Body of pancreas (tissue), 4 donors: ENCODE data around the gene MGAT3. TPM values are rescaled to one million over a fixed set of nuclear protein-coding genes. Genes with fewer than 3 reads are reported as not detected.

ENCODE experiments used
- ATAC-seq: fragments of 150-250 bp; one replicate; pipeline ENCODE4 v1.9.1; 2016
- DNase-seq, 4 donors: peaks; one replicate each; pipeline ENCODE4 v3.0.0-alpha.2; 2019
- H3K27ac ChIP-seq, 4 donors: fragments of 200-600 bp; sonication (generic); 1 replicate in 3 of 4; 2 replicates in 1 of 4; pipeline versions ENCODE4 v1.5.1 to v1.6.1; 2016 to 2019; ENCODE audit warnings: mild to moderate bottlenecking in 1 of 4, mixed read lengths in 1 of 4, moderate library complexity in 1 of 4
- H3K27me3 ChIP-seq, 2 donors: fragments of 200-600 bp; sonication (generic); one replicate each; pipeline ENCODE4 v1.6.0; 2016; ENCODE audit warnings: mild to moderate bottlenecking in 1 of 2
- H3K36me3 ChIP-seq, 2 donors: fragments of 200-600 bp; sonication (generic); replicated peaks in 1 of 2; 2 replicates each; pipeline ENCODE4 v1.5.1; 2016; ENCODE audit warnings: low read depth in 2 of 2; ENCODE audit not compliant: insufficient read depth in 1 of 2
- H3K4me1 ChIP-seq: fragments of 200-600 bp; sonication (generic); one replicate; pipeline ENCODE4 v1.6.0; 2016
- H3K4me3 ChIP-seq, 2 donors: fragments of 200-600 bp; sonication (generic); 1 replicate in 1 of 2; 2 replicates in 1 of 2; pipeline ENCODE4 v1.5.1; 2016 to 2019
- H3K9me3 ChIP-seq, 3 donors: fragments of 200-600 bp; sonication (generic); 1 replicate in 2 of 3; 2 replicates in 1 of 3; pipeline ENCODE4 v1.5.1; 2016
- POLR2A ChIP-seq, 3 donors: fragments of 450-650 bp; IDR thresholded peaks; one replicate each; pipeline ENCODE4 v1.6.1; 2016; ENCODE audit warnings: antibody characterized with exemption in 3 of 3, mild to moderate bottlenecking in 2 of 3
- WGBS, 2 donors: methylation state at CpG; one replicate each; pipeline ENCODE4 v1.1.5; 2017; 5-methylcytosine and 5-hydroxymethylcytosine counted together
- intact Hi-C: fragments of 100-400 bp; cut with DNase I; formaldehyde crosslinking; loops from one replicate; pipeline ENCODE4 v1.15.1; 2023
- total RNA-seq, 2 donors: library from RNA; depleted of rRNA; stranded (reverse); fragments of >200 nt; gene quantifications; one replicate each; pipeline ENCODE4 v1.1.0, GENCODE V29; 2016
- TF ChIP-seq, protein P1 (sequence below), 7 experiments: fragments of 450-650 bp in 4 of 7; fragments of 200-600 bp in 3 of 7; sonication (generic) in 3 of 7; IDR thresholded peaks; one replicate each; pipeline ENCODE4 v1.5.1; 2016 to 2019; ENCODE audit warnings: antibody characterized with exemption in 7 of 7

The MGAT3 gene
- total RNA-seq, 2 donors from 2014 or later = 0.99 to 2.9 TPM

- TF ChIP-seq, protein P1, sequence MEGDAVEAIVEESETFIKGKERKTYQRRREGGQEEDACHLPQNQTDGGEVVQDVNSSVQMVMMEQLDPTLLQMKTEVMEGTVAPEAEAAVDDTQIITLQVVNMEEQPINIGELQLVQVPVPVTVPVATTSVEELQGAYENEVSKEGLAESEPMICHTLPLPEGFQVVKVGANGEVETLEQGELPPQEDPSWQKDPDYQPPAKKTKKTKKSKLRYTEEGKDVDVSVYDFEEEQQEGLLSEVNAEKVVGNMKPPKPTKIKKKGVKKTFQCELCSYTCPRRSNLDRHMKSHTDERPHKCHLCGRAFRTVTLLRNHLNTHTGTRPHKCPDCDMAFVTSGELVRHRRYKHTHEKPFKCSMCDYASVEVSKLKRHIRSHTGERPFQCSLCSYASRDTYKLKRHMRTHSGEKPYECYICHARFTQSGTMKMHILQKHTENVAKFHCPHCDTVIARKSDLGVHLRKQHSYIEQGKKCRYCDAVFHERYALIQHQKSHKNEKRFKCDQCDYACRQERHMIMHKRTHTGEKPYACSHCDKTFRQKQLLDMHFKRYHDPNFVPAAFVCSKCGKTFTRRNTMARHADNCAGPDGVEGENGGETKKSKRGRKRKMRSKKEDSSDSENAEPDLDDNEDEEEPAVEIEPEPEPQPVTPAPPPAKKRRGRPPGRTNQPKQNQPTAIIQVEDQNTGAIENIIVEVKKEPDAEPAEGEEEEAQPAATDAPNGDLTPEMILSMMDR (IDR thresholded peaks at IDR 0.05) = no peak
- no peak for TF ChIP-seq POLR2A (IDR thresholded peaks at IDR 0.05)
- DNase-seq = no peak
- WGBS, 2 donors = 90 to 93% methylated on average over 8 to 65 of the region's 70 CpGs
These were observed 31.2 kb downstream of the MGAT3 start for GRCh38 chr22:39487826-39488520.

GRCh38 chr22:39488563-39489083, 31.8 kb downstream of the MGAT3 start:
- H3K9me3 ChIP-seq = no peaks in the 10 kb centered on the region
- DNase-seq (no peak), ATAC-seq (no peak)
- H3K4me1 ChIP-seq = no peaks in the 10 kb centered on the region
- H3K27me3 ChIP-seq = no peaks in the 10 kb centered on the region
- 90% methylated on average over 36 of the region's 39 CpGs; no CpG with 5 or more reads in 1 of the 2 donors for WGBS, 2 donors
- no peaks in the 10 kb centered on the region for H3K36me3 ChIP-seq
- no peak for TF ChIP-seq POLR2A (IDR thresholded peaks at IDR 0.05)
- TF ChIP-seq, protein P1 (IDR thresholded peaks at IDR 0.05) = no peak
- no peak overlapping the region for H3K27ac ChIP-seq
- no peak overlapping the region for H3K4me3 ChIP-seq
- intact Hi-C loops = no loop called here

More at GRCh38 chr22:39487826-39488520, 31.2 kb downstream of the MGAT3 start:
- H3K27ac ChIP-seq = no peak overlapping the region
- H3K4me1 ChIP-seq = no peaks in the 10 kb centered on the region
- no peaks in the 10 kb centered on the region for H3K27me3 ChIP-seq
- H3K9me3 ChIP-seq = no peaks in the 10 kb centered on the region
- intact Hi-C loops = no loop called here
- ATAC-seq = no peak
- no peaks in the 10 kb centered on the region for H3K36me3 ChIP-seq
- no peak overlapping the region for H3K4me3 ChIP-seq

DNA sequence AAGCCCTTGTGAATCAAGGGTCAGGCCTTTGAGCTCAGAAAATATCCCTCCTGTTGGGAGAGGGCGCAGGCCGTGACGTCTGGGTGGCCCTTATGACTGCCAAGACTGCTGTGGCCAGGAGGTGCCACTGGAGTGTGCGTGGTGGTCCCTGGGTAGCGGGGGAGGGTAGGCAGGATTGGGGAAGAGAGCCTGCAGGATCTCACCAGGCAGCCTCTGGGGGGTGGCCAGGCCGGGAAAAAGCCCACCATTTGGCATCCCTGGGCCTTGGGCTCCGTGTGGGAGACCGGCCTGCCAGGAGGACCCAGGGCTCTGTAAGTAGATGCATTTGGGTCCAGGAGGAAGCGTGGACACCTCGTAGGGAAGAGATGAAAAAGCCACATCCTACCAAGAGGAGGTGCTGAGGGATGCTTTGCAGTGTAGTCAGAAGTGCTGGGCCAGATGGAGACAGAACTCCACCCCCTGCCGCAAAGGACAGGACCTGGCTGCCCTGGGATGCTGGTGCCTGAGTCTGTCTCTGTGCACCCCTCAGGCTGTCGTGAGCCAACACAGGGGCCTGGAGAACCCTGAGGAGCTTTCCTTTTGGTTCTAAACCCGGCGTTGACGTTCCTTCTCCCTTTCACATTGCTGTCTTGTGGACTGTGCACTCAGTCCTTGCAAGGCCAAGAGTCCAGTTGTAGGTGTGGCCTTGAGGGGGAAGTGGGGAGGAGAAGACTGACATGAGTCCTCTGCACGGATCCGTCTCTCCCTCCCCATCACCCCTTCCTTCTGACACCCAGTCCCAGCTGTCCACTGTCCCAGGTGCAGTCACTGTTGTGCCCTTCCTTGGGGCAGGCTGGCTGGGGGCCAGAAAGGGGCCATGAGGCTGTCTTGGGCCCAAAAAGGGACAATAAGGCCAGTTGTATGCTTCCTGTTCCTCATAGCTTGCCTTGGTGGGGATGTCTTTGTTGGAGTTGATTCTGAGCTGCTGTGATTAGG, 32.6 kb downstream of the MGAT3 start:
- DNase-seq (no peak), ATAC-seq (no peak)
- Histone ChIP-seq H3K27ac (no peak overlapping the region), H3K9me3 (no peaks in the 10 kb centered on the region), H3K27me3 (no peaks in the 10 kb centered on the region), H3K36me3 (no peaks in the 10 kb centered on the region), H3K4me3 (no peak overlapping the region), H3K4me1 (no peaks in the 10 kb centered on the region)
- 74 to 84% methylated on average over 14 to 16 of the region's 17 CpGs for WGBS, 2 donors
- intact Hi-C loops = no loop called here
- no peak for TF ChIP-seq POLR2A (IDR thresholded peaks at IDR 0.05)
- TF ChIP-seq, protein P1 (IDR thresholded peaks at IDR 0.05) = no peak

GRCh38 chr22:39490135-39490798, 33.5 kb downstream of the MGAT3 start:
- intact Hi-C loops = no loop called here
- no peak overlapping the region for H3K4me3 ChIP-seq

More at GRCh38 chr22:39490135-39490798, 33.5 kb downstream of the MGAT3 start:
- DNase-seq (peak; percentile 69 to 83 (median 72)), ATAC-seq (peak; percentile 81)
- 38 to 62% methylated on average over 9 to 13 of the region's 13 CpGs for WGBS, 2 donors
- Histone ChIP-seq H3K4me1 (no peaks in the 10 kb centered on the region), H3K36me3 (no peaks in the 10 kb centered on the region), H3K27ac (no peak overlapping the region), H3K9me3 (no peaks in the 10 kb centered on the region), H3K27me3 (no peaks in the 10 kb centered on the region)
- no peak for TF ChIP-seq POLR2A (IDR thresholded peaks at IDR 0.05)
- TF ChIP-seq, protein P1 (IDR thresholded peaks at IDR 0.05) = no peak
